Central memory CD4-positive, alpha-beta T cell (primary cell): ENCODE results near the gene RTTN.

Source experiments
- DNase-seq: peaks from one replicate; pipeline ENCODE4 v3.0.0; 2022

Gene RTTN

DNA sequence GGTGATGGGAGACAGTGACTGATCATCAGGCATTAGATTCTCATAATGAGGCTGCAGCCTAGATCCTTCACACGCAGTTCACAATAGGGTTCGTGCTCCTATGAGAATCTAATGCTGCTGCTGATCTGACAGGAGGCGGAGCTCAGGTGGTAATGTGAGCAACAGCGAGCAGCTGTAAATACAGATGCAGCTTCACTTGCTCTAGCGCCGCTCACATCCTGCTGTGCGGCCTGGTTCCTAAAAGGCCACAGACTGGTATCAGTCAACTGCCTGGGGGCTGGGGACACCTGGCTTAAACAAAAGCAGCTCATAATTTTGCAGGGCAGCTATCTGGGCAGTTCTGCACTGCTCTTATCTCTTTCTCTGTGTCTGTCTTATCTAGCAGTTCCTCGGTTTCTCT, 237.4 kb downstream of the RTTN start:
- DNase-seq: no peak

DNA sequence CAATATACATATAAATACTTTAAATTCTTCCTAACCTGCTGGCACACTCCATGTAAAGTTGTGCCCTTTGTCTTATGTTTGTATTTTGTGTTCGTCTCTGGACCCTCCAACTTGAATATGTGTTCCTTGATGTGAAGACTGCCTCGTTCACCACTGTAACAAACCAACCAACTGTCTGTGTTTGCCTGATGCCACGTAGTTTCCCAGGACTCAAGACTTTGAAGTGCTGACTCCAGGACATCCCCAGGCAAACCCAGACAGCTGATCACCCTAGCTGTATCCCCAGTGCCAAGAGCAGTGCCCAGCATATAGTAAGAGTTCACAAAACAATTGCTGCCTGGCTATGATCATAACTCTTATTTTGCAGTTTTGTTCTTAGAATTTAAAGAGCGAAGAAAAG, 242.3 kb downstream of the RTTN start:
- no peak for DNase-seq

DNA sequence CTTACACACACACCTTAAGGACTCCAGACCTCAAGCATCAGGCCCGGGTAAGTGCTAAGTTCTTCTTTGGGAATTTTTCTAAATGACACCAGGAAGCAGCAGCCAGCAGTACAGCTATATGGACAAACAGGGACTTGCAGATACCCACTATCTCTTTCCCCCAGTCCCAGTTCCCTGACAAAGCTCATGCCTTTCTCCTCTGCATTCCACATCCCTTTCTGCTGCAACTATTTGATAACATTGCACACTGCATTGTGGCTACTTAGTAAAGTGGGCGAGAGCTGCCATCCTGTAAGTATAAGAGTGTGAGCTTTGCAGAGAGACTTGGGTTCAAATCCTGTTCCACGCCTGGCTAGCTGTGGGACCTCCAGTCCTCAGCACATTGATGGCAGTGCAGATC, 243.8 kb downstream of the RTTN start:
- DNase-seq: no peak

DNA sequence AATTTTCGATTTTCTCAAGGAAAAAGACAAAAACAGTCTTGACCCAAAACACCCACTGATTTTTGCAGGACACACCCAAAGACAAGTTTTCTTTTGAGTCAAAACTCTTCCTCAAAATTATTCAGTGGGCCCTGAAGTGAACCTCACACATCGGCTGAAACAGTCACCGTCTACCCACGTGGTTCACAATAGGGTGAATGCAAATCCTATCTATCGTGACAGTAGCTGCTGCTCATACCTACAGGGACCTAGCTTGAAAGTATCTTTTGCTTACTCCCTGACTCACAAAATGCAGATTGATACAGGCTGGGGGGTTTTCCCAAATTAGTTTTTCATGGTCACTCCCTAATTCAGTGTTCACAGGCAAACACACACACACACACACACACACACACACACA, 247.1 kb downstream of the RTTN start:
- DNase-seq: no peak

DNA sequence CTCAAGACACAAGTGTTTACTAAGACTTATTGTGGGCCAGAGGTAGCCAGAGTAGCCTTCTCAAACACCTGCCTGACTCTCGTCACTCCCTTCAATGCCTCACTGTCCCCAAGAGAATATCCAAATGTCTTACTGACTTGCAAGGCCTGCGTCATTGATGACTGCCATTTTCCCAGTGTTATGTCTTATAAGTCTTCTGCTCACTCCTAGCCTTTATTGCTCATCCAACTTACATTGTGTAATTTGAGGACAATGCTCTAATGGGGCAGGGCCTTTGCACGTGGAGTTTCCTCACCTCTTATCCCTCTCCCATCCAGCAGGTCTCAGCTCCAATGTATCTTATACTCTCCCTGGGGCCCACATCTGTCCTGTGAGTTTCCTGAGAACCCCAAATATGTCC, 247.7 kb downstream of the RTTN start:
- no peak for DNase-seq

DNA sequence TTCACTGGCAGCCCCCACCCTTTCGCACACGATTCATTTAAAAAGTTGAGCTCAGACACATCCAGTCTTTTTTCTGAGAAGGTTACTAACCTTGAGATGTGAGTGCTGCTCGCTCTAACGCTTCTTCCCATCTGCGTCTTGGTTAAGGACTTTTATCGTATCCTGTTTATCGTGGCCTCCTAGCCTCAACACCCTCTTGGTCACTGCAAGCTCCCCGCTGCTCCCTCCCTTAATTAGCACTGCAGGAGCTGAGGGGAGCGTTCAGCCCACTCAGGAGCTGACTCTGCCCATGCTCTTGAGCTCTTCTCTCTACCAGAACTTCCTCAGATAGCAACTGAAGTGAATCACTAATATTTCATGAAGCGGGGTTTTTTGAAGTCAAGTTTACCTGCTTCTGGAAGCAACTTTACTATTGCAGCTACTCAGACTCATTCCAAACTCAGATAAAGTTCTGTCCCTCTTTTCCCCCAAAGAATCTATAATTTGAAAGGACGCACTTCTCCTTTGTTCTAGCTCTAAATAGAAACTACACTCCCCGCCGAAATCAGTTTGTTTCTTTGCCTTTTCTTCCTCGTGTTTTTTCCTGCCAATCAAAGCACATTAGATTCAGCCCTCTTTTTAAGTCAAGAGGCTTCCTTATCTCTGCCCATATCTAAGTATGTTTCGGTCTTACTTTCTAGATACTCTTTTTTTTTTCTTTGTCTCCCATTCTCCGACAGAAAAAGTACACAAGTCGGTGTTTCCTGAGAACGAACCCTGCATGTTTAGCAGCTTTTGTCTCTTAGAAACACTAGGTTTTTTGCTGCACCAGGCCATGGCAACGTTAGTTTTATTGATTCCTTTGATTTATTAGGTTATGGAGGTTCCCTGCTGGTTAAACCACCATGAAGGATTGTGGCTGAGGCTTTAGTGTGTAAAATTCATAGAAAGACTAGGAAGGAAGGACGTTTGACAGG, 248.5 kb downstream of the RTTN start:
- peak; percentile 31 for DNase-seq

DNA sequence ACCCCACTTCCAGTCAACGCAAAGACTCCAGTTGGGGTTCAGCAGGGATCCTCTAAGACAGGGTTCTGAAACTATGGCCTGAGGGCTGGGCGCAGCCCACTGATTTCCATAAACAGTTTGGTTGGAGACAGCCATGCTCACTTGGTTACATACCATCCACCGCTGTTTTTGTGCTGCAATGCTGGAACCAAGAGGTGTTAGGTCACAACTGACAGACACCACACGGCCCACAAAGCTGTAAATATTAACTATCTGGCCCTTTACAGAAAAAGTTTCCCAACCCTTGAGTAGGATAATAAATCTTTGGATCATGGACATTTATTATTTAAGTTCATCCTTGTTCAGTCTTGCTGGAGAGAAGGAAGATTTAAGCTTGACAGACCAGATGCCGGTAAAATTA, 249.4 kb downstream of the RTTN start:
- no peak for DNase-seq

DNA sequence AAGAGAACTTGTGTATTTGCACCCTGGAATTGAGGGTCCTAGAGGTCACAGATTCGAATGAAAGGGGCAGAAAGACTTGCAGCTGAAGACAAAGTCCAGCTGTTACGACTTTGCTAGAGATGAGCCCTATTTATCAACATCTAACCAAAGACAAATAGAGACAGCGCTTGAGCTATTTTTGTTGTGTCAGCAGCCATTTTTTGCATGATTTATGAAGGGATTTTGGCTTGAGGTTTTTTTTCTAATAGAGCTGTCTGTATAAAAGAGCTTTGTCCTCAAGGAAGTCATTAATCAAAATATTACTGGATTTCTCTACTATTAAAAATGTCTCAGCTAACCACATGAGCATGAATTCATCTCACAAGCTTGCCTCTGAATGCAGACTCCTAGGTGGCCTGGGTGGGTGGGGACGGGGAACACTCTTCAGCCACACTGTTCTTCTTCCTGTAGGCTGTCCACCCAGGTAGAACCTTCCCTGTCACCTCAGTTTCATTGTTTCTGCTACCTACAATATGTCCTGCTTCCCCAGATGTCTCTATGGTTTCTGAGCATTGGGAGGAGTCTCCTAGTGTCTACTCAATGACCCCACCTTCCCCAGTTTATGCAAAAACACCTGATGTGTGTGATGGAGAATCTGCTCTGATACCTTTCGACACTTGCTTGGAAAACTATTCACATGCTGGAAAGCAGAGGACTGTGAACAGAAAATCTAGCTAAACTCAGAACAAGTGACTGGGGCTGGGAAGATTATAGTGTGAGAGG, 250.6 kb downstream of the RTTN start:
- DNase-seq: no peak

DNA sequence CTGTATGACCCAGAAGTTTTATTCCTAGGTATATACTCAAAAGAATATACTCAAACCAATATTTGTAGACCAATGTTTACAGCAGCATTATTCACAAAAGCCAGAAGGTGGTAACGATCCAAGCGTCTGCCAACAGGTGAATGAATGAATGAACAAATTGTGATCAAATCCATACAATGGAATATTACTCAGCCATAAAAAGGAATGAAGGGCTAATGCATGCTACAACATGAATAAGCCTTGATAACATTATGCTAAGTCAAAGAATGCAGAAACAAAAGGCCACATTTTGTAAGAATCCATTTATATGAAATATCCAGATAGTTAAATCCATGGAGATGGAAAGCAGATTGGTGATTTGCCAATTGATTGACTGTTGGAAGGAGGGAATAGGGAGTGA, 252.3 kb downstream of the RTTN start:
- no peak for DNase-seq
